MM.1S (cell line): Measurements from ENCODE around the gene TMED6.

Experiments used
- DNase-seq: peaks from one replicate; pipeline ENCODE4 v3.0.0-alpha.2; 2015
- H2AFZ ChIP-seq: fragments of 300-600 bp; sonication (generic); 2 replicates; pipeline ENCODE4 v1.6.0; 2016; ENCODE audit warnings: antibody characterized with exemption, low read length
- H3F3A ChIP-seq: fragments of 300-600 bp; sonication (generic); 2 replicates; pipeline ENCODE4 v1.6.1; 2016; ENCODE audit warnings: mild to moderate bottlenecking, antibody characterized with exemption, low read length, moderate library complexity, mixed read lengths; ENCODE audit not compliant: insufficient read depth
- H3K27ac ChIP-seq: fragments of 300-600 bp; sonication (generic); 2 replicates; pipeline ENCODE4 v1.5.1; 2016; ENCODE audit warnings: mild to moderate bottlenecking, low read length
- H3K27me3 ChIP-seq: fragments of 300-600 bp; sonication (generic); replicated peaks from 2 replicates; pipeline ENCODE4 v1.6.0; 2016; ENCODE audit warnings: low read length; ENCODE audit not compliant: insufficient read depth
- H3K36me3 ChIP-seq: fragments of 300-600 bp; sonication (generic); replicated peaks from 2 replicates; pipeline ENCODE4 v1.6.1; 2016; ENCODE audit warnings: mild to moderate bottlenecking, low read length, mixed read lengths; ENCODE audit not compliant: insufficient read depth
- H3K4me1 ChIP-seq: fragments of 300-600 bp; sonication (generic); 2 replicates; pipeline ENCODE4 v1.6.1; 2016; ENCODE audit warnings: low read length, mixed read lengths
- H3K4me2 ChIP-seq: fragments of 300-600 bp; sonication (generic); 2 replicates; pipeline ENCODE4 v1.6.0; 2016; ENCODE audit warnings: low read depth, low read length
- H3K4me3 ChIP-seq: fragments of 300-600 bp; sonication (generic); 2 replicates; pipeline ENCODE4 v1.5.1; 2016; ENCODE audit warnings: low read length, mixed read lengths
- H3K79me2 ChIP-seq: fragments of 300-600 bp; sonication (generic); 2 replicates; pipeline ENCODE4 v1.6.1; 2016; ENCODE audit warnings: mixed run types, low read length, mixed read lengths
- H3K9ac ChIP-seq: fragments of 300-600 bp; sonication (generic); 2 replicates; pipeline ENCODE4 v1.6.1; 2016; ENCODE audit warnings: low read length, mixed read lengths
- H3K9me2 ChIP-seq: fragments of 300-600 bp; sonication (generic); replicated peaks from 2 replicates; pipeline ENCODE4 v1.6.1; 2016; ENCODE audit warnings: mild to moderate bottlenecking, low read length, mixed read lengths; ENCODE audit not compliant: insufficient read depth
- H3K9me3 ChIP-seq: fragments of 300-600 bp; sonication (generic); replicated peaks from 2 replicates; pipeline ENCODE4 v1.6.1; 2016; ENCODE audit warnings: mild to moderate bottlenecking, low read length, mixed read lengths; ENCODE audit not compliant: insufficient read depth
- H4K20me1 ChIP-seq: fragments of 300-600 bp; sonication (generic); 2 replicates; pipeline ENCODE4 v1.6.1; 2016; ENCODE audit warnings: mild to moderate bottlenecking, low read length, moderate library complexity, mixed read lengths; ENCODE audit not compliant: insufficient read depth
- EZH2 ChIP-seq: fragments of 300-600 bp; sonication (generic); optimal IDR thresholded peaks from 2 replicates; pipeline ENCODE3; 2017; ENCODE audit warnings: low read depth, mild to moderate bottlenecking, antibody characterized with exemption, low read length, mixed read lengths
- EZH2phosphoT487 ChIP-seq: fragments of 300-600 bp; sonication (generic); IDR thresholded peaks from 2 replicates; pipeline ENCODE4 v1.6.1; 2018; ENCODE audit warnings: antibody characterized with exemption, low read length
- TF ChIP-seq, protein P1 (sequence below): fragments of 300-600 bp; sonication (generic); IDR thresholded peaks from 2 replicates; pipeline ENCODE4 v1.5.1; 2016; ENCODE audit warnings: antibody characterized with exemption, low read length, mixed read lengths

Gene TMED6

DNA sequence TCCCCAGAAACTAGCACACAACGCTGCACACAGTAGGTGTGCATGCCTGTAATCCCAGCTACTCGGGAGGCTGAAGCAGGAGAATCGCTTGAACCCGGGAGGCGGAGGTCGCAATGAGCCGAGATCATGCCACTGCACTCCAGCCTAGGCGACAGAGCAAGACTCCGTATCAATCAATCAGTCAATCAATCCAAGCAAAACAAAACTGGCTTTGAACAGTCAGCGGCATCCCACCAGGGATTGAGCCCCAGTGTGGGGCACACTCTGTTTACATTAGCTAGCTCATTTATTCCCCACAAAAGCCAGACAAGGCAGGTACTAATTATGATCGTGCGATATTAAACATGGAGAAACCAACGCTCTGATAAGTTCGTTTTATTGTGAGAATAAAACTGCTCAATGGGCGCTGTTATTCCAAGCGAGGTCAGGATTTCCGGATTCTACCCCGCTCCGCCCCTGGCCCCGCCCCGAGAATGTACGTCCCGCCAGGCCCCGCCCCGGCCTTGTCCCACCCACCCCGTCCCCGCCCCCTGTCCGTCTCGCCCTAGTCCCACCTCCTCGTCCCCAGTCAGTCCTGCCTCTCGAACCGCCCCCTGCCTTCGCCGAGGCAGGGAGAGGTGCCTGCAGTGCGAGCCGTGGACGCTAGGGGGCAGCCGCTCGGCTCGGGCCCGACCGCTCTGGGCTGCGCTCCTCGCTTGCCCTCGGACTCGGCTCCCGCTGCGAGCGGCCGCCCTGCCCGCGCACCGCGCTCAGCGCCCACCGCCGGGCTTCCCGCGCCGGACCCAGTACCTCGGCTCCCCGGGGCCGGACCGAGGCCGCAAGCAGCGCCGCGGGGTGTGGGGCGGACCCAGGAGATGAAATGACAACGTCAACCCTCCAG, 40.7 kb downstream of the TMED6 start, which contains the start of gene VPS4A:
Gene VPS4A (plus strand): TSS at position 698 of the 880 bp plus-strand sequence. CDS start 162 bp downstream, at position 860.
- Histone ChIP-seq H3K36me3 (no peaks in the 10 kb centered on the region; the same call in 1 of the 2 replicates), H3K9me3 (no peaks in the 10 kb centered on the region), H4K20me1 (0 out of 2 replicates have a peak, but pooled peaks cover 2% of the 10 kb centered on the region), H3K4me2 (peak within 1 kb of the TSS; percentile 82), H3K27ac (peak within 1 kb of the TSS; percentile 48; the same call in 1 of the 2 replicates), H3F3A (peaks cover 8% of the 10 kb centered on the region; the same call in 1 of the 2 replicates), H3K4me1 (peaks cover 2% of the 10 kb centered on the region; the same call in 1 of the 2 replicates), H3K79me2 (peaks cover 42% of the 10 kb centered on the region), H3K9ac (peak within 1 kb of the TSS; percentile 86), H3K27me3 (no peaks in the 10 kb centered on the region), H3K4me3 (peak within 1 kb of the TSS; percentile 94), H3K9me2 (no peaks in the 10 kb centered on the region), H2AFZ (peak within 1 kb of the TSS; percentile 90)
- TF ChIP-seq, protein P1, sequence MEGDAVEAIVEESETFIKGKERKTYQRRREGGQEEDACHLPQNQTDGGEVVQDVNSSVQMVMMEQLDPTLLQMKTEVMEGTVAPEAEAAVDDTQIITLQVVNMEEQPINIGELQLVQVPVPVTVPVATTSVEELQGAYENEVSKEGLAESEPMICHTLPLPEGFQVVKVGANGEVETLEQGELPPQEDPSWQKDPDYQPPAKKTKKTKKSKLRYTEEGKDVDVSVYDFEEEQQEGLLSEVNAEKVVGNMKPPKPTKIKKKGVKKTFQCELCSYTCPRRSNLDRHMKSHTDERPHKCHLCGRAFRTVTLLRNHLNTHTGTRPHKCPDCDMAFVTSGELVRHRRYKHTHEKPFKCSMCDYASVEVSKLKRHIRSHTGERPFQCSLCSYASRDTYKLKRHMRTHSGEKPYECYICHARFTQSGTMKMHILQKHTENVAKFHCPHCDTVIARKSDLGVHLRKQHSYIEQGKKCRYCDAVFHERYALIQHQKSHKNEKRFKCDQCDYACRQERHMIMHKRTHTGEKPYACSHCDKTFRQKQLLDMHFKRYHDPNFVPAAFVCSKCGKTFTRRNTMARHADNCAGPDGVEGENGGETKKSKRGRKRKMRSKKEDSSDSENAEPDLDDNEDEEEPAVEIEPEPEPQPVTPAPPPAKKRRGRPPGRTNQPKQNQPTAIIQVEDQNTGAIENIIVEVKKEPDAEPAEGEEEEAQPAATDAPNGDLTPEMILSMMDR, result peak; percentile 63
- TF ChIP-seq EZH2phosphoT487 (no peak), EZH2 (no peak)
- peak; percentile 95 for DNase-seq

DNA sequence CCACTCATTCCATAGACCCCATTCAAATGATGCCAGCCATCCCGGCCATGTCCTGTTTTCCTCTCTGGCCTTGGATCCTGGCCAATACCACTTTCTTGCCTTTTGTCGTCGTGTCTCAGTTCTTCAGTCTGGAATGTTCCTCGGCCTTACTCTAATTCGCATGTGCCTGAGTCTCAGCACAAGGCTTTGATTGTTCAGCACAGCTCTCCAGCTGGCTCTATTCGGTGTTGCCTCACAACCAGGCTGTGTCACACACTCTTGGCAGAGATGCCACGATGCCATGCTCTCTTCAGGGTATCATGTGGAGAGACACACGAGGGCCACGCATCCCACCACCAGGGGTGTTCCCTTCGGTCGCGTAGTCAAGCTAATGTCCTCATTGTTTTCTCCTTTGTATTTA, 42.3 kb downstream of the TMED6 start:
- peaks cover 27% of the 10 kb centered on the region for H3K79me2 ChIP-seq
- peaks cover 8% of the 10 kb centered on the region; the same call in 1 of the 2 replicates for H3F3A ChIP-seq
- TF ChIP-seq, protein P1, result no peak
- no peak for TF ChIP-seq EZH2phosphoT487
- TF ChIP-seq EZH2, result no peak
- H3K4me1 ChIP-seq, result peaks cover 6% of the 10 kb centered on the region; the same call in 1 of the 2 replicates
- no peaks in the 10 kb centered on the region for H3K9me2 ChIP-seq
- H3K9ac ChIP-seq, result no peak overlapping the region
- H4K20me1 ChIP-seq, result 0 out of 2 replicates have a peak, but pooled peaks cover 2% of the 10 kb centered on the region
- H3K27me3 ChIP-seq, result no peaks in the 10 kb centered on the region
- H3K36me3 ChIP-seq, result no peaks in the 10 kb centered on the region
- H2AFZ ChIP-seq, result no peak overlapping the region
- no peak overlapping the region for H3K4me3 ChIP-seq
- H3K9me3 ChIP-seq, result no peaks in the 10 kb centered on the region
- no peak overlapping the region for H3K4me2 ChIP-seq
- DNase-seq, result no peak
- no peak overlapping the region for H3K27ac ChIP-seq

DNA sequence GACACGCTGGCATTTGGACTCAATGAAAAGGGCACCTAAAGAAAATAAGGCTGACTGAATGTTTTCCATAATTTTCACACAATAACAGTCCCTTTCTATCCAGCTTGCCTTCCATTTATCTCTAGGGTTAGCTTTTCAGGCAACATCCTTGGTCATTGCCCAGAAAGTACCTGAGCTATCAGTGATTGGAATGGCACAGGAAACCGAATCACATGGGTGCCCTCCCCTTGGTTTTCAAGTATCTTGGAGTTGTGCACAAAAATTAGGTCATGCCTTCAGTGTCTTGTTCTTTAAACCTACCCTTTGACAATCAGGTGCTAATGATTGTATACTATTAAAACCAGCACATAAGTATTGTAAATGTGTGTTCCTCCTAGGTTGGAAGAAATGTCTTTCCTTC, 43.7 kb downstream of the TMED6 start:
- Histone ChIP-seq H3K4me2 (no peak overlapping the region), H3F3A (peaks cover 8% of the 10 kb centered on the region; the same call in 1 of the 2 replicates), H3K4me3 (no peak overlapping the region), H3K27ac (no peak overlapping the region), H4K20me1 (no peaks in the 10 kb centered on the region), H3K9me2 (no peaks in the 10 kb centered on the region), H3K9me3 (no peaks in the 10 kb centered on the region), H2AFZ (no peak overlapping the region), H3K27me3 (no peaks in the 10 kb centered on the region), H3K9ac (no peak overlapping the region), H3K79me2 (peaks cover 13% of the 10 kb centered on the region), H3K36me3 (no peaks in the 10 kb centered on the region), H3K4me1 (peaks cover 6% of the 10 kb centered on the region; the same call in 1 of the 2 replicates)
- TF ChIP-seq EZH2 (no peak), EZH2phosphoT487 (no peak)
- TF ChIP-seq, protein P1, result no peak
- no peak for DNase-seq
